ENCODE results near the gene MAP3K2.

Gene MAP3K2

DNA sequence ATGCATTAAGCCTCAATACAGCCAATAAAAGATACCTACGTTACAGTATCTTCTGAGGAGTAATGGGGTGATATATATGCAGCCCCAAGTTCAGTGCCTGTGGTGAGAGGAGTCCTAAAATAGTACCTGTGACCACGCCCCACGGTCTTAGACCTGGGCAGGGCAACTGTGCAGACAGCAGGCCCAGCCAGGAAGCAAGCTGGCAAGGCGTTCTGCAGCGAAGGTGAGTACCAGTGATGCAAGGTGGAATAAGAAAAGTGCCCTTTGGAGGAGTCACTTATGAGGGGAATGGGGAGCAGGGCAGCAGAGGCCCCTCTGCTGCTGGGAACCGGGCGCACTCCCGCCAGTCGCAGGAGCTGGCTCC lies 12.7 kb upstream of the MAP3K2 start:
- POLR2A ChIA-PET: interaction anchor here (1.0 to 1.9 kb wide), 2 partner anchors 14 kb away, joined by 3 to 7 read pairs; no protein-coding TSS in a partner anchor
- CTCF ChIA-PET: interaction anchor here (0.7 to 1.8 kb wide), 2 partner anchors 15 to 88 kb away, joined by 3 to 4 read pairs; no protein-coding TSS in a partner anchor
- TF ChIP-seq HDGF (IDR thresholded peaks at IDR 0.05; ENCODE audit: borderline replicate concordance) (no peak), TARDBP (IDR thresholded peaks at IDR 0.05) (no peak), ZNF384 (IDR thresholded peaks at IDR 0.05) (no peak), SUZ12 (IDR thresholded peaks at IDR 0.05) (no peak), FOXA1 (IDR thresholded peaks at IDR 0.05) (no peak), SP1 (IDR thresholded peaks at IDR 0.05) (no peak), L3MBTL2 (conservative IDR thresholded peaks at IDR 0.05) (no peak), ELF4 (IDR thresholded peaks at IDR 0.05) (no peak), CTBP1 (IDR thresholded peaks at IDR 0.05; ENCODE audit: borderline replicate concordance) (no peak), BHLHE40 (IDR thresholded peaks at IDR 0.05; ENCODE audit: borderline replicate concordance) (no peak), NFRKB (IDR thresholded peaks at IDR 0.05) (no peak), FOXK2 (IDR thresholded peaks at IDR 0.05) (no peak), ARNT (IDR thresholded peaks at IDR 0.05) (no peak), LEF1 (IDR thresholded peaks at IDR 0.05; ENCODE audit: borderline replicate concordance) (no peak), FOXM1 (IDR thresholded peaks at IDR 0.05; ENCODE audit: borderline replicate concordance) (no peak)
- TF ChIP-seq, protein P1, sequence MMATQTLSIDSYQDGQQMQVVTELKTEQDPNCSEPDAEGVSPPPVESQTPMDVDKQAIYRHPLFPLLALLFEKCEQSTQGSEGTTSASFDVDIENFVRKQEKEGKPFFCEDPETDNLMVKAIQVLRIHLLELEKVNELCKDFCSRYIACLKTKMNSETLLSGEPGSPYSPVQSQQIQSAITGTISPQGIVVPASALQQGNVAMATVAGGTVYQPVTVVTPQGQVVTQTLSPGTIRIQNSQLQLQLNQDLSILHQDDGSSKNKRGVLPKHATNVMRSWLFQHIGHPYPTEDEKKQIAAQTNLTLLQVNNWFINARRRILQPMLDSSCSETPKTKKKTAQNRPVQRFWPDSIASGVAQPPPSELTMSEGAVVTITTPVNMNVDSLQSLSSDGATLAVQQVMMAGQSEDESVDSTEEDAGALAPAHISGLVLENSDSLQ (IDR thresholded peaks at IDR 0.05): no peak
- no peak for DNase-seq (ENCODE audit: extremely low spot score)

DNA sequence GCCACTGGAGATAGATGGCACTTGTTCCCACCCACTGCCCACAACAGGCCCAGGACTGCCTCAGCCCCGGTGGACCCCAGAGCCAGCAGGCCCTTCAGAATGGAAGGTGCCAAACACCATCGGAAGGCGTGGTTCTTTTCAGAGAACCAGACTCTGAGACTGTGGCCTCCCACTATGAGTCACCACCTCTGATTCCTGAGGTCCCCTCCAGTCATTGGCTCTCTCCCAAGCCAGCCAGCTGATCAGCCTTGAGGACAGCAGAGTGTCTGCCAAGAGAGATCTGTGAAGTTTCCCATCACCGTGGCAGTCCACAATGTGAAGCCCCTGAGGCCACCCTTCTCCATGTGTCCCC lies 10.4 kb upstream of the MAP3K2 start:
- no peak for TF ChIP-seq FOXM1 (IDR thresholded peaks at IDR 0.05; ENCODE audit: borderline replicate concordance)
- TF ChIP-seq HDGF (IDR thresholded peaks at IDR 0.05; ENCODE audit: borderline replicate concordance): no peak
- no peak for TF ChIP-seq LEF1 (IDR thresholded peaks at IDR 0.05; ENCODE audit: borderline replicate concordance)
- no peak for TF ChIP-seq TARDBP (IDR thresholded peaks at IDR 0.05)
- TF ChIP-seq SUZ12 (IDR thresholded peaks at IDR 0.05): no peak
- TF ChIP-seq ELF4 (IDR thresholded peaks at IDR 0.05): no peak
- TF ChIP-seq NFRKB (IDR thresholded peaks at IDR 0.05): no peak
- TF ChIP-seq BHLHE40 (IDR thresholded peaks at IDR 0.05; ENCODE audit: borderline replicate concordance): no peak
- no peak for TF ChIP-seq L3MBTL2 (conservative IDR thresholded peaks at IDR 0.05)
- TF ChIP-seq ARNT (IDR thresholded peaks at IDR 0.05): no peak
- no peak for TF ChIP-seq CTBP1 (IDR thresholded peaks at IDR 0.05; ENCODE audit: borderline replicate concordance)
- TF ChIP-seq SP1 (IDR thresholded peaks at IDR 0.05): no peak
- TF ChIP-seq, protein P1 (IDR thresholded peaks at IDR 0.05): no peak
- no peak for TF ChIP-seq ZNF384 (IDR thresholded peaks at IDR 0.05)
- ChIA-PET CTCF (no interaction called here), POLR2A (no interaction called here)
- DNase-seq (ENCODE audit: extremely low spot score): peak; percentile 49

DNA sequence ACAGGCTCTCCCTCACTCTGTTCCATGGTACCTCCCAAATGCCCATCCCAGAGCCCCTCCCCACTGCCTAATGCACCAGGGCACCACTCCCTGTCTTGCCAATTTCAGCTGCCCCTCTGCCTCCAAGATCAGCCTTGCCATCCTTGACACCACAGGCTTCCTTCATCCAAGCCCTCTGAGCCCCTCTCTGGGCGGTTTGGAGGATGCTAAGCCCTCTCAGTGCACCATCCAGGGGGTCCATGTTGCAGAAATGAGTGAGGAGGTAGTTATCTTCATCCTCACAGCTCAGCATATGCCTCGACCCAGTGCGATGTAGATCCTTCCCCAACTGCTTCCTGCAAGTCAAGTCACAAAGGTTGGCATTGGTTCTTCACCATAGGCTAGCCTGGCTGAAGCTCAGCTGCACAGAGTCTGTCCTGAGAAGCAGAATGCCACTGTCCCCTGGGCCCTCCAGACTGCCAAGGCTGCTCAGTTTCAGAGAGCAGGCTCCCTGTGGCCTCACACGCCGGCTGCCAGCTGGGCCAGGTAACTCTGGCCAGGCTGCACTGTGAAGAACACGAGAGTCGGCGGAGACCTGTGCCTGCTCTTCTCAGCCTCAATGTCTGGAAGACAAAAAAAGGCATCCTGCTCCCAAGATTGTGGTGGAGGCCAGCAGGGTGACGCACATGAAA lies 9.9 kb upstream of the MAP3K2 start:
- POLR2A ChIA-PET: no interaction called here

DNA sequence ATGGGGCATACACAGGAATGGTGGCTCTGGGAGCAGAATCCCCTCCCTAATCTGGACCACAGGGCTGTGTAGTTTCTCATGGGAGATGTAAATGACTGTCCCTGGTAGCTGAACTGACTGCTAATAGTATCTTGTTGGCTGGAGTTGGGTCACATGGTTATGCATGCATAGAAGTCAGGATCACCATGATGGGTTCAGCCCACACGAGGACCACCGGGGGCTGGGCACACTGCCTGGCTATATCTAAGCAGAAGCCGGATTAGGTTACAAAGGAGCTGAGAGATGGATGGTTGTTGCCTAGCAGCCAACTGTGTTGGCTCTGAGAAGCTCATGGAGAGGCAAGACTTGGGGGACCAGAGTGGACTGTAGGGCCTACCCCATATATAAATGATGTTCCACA lies 6.7 kb upstream of the MAP3K2 start:
- TF ChIP-seq BHLHE40 (IDR thresholded peaks at IDR 0.05; ENCODE audit: borderline replicate concordance) (no peak), CTBP1 (IDR thresholded peaks at IDR 0.05; ENCODE audit: borderline replicate concordance) (no peak), LEF1 (IDR thresholded peaks at IDR 0.05; ENCODE audit: borderline replicate concordance) (no peak), ZNF384 (IDR thresholded peaks at IDR 0.05) (no peak), FOXK2 (IDR thresholded peaks at IDR 0.05) (no peak), ELF4 (IDR thresholded peaks at IDR 0.05) (no peak), SP1 (IDR thresholded peaks at IDR 0.05) (no peak), TARDBP (IDR thresholded peaks at IDR 0.05) (no peak), HDGF (IDR thresholded peaks at IDR 0.05; ENCODE audit: borderline replicate concordance) (no peak)
- DNase-seq (ENCODE audit: extremely low spot score): no peak
- ChIA-PET POLR2A (interaction anchor here (1.2 kb wide), 1 partner anchor 14 kb away, joined by 3 read pairs; no protein-coding TSS in a partner anchor), CTCF (no interaction called here)

More for the DNA sequence above, 9.9 kb upstream of the MAP3K2 start:
- CTCF ChIA-PET: no interaction called here
- TF ChIP-seq HDGF (IDR thresholded peaks at IDR 0.05; ENCODE audit: borderline replicate concordance) (no peak), LEF1 (IDR thresholded peaks at IDR 0.05; ENCODE audit: borderline replicate concordance) (no peak), TARDBP (IDR thresholded peaks at IDR 0.05) (no peak), ARNT (IDR thresholded peaks at IDR 0.05) (no peak), FOXA1 (IDR thresholded peaks at IDR 0.05) (no peak), SP1 (IDR thresholded peaks at IDR 0.05) (no peak), CTBP1 (IDR thresholded peaks at IDR 0.05; ENCODE audit: borderline replicate concordance) (no peak), FOXK2 (IDR thresholded peaks at IDR 0.05) (no peak), NFRKB (IDR thresholded peaks at IDR 0.05) (no peak), BHLHE40 (IDR thresholded peaks at IDR 0.05; ENCODE audit: borderline replicate concordance) (no peak), SUZ12 (IDR thresholded peaks at IDR 0.05) (no peak)
- TF ChIP-seq, protein P1 (IDR thresholded peaks at IDR 0.05): no peak
- DNase-seq (ENCODE audit: extremely low spot score): no peak

DNA sequence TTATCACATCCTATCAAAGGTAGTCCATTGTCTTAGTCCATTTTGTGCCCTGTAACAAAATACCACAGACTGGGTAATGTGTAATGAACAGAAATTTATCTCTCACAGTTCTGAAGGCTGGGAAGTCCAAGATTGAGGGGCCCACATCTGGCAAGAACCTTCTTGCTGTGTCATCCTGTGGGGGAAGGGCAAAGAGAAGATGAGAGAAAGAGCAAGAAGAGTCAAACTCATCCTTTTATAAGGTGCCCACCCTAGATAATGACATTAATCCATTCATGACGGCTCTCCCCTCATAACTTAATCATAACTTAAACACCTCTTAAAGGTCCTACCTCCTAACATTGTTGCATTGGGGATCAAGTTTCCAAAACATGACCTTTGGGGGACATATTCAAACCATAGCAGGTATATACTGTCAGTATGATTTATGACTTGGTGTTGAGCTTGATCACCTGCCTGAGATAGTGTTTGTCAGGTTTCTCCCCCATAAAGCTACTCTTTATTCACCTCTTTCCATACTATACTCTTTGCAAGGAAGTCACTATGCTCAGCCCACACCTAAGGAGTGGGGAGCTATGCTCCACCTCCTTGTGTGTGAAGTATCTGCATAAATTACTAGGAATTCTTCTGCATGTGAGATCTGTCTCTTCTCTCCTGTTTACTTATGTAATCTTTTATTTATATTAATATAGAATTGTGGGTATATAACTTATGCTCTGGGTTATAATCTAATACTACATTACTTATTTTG lies 5.2 kb upstream of the MAP3K2 start:
- no peak for DNase-seq (ENCODE audit: extremely low spot score)
- ChIA-PET POLR2A (no interaction called here), CTCF (interaction anchor here (0.6 kb wide), 1 partner anchor 421 kb away, joined by 4 read pairs; no protein-coding TSS in a partner anchor)
- TF ChIP-seq, protein P1 (IDR thresholded peaks at IDR 0.05): peak; percentile 76
- TF ChIP-seq SP1 (IDR thresholded peaks at IDR 0.05): no peak

All from HEK293T (cell line).